GM18858 (cell line): Measurements from ENCODE around the gene C4B.
"Not testable (repeated sequence)": the region's sequence is repeated elsewhere in the genome, so short reads cannot be mapped to it uniquely, and the experiment has no call there.

Experiments
- ATAC-seq: cut with Tn5 transposase; IDR thresholded peaks from one replicate; pipeline ENCODE4 v1.9.1; 2021; ENCODE audit not compliant: unreplicated experiment

C4B gene

GRCh38 chr6:32035283-32036013, 20.9 kb downstream of the C4B start:
- not testable (repeated sequence) for ATAC-seq

- not testable (repeated sequence) for ATAC-seq
Observed at GRCh38 chr6:32037136-32037535, 22.5 kb downstream of the C4B start.

GRCh38 chr6:32037598-32038524, 23.3 kb downstream of the C4B start, which contains the start of gene CYP21A2:
Gene CYP21A2 (plus strand): TSS chr6:32038415. CDS start chr6:32038423, 8 bp downstream.
- not testable (repeated sequence) for ATAC-seq

- ATAC-seq, result not testable (repeated sequence)
Observed at GRCh38 chr6:32038878-32039277, 24.3 kb downstream of the C4B start.

- ATAC-seq, result not testable (repeated sequence)
Observed at GRCh38 chr6:32039321-32040274, 25.0 kb downstream of the C4B start.

- not testable (repeated sequence) for ATAC-seq
Observed at GRCh38 chr6:32040299-32041049, 25.9 kb downstream of the C4B start.

GRCh38 chr6:32041050-32041321, 26.4 kb downstream of the C4B start:
- ATAC-seq, result not testable (repeated sequence)

GRCh38 chr6:32041385-32041784, 26.8 kb downstream of the C4B start:
- not testable (repeated sequence) for ATAC-seq

- ATAC-seq, result not testable (repeated sequence)
Observed at GRCh38 chr6:32042276-32042675, 27.7 kb downstream of the C4B start.

- ATAC-seq, result not testable (repeated sequence)
Observed at GRCh38 chr6:32043589-32044380, 29.2 kb downstream of the C4B start.

- ATAC-seq, result not testable (repeated sequence)
Observed at GRCh38 chr6:32044916-32045315, 30.3 kb downstream of the C4B start.

GRCh38 chr6:32045811-32046449, 31.3 kb downstream of the C4B start:
- ATAC-seq, result no peak

- no peak for ATAC-seq
Observed at GRCh38 chr6:32046450-32047083, 32.0 kb downstream of the C4B start.

- no peak for ATAC-seq
Observed at GRCh38 chr6:32047084-32047478, 32.5 kb downstream of the C4B start.

GRCh38 chr6:32047539-32047854, 32.9 kb downstream of the C4B start:
- ATAC-seq, result no peak

- ATAC-seq, result no peak
Observed at GRCh38 chr6:32047855-32048766, 33.5 kb downstream of the C4B start.

- ATAC-seq, result not testable (repeated sequence)
Observed at GRCh38 chr6:32049149-32049548, 34.6 kb downstream of the C4B start.
